Activated naive CD4-positive, alpha-beta T cell treated with anti-CD3 and anti-CD28 coated beads for 36 hours (primary cell): ENCODE measurements around the gene PLEKHG4B. TPM values are rescaled to one million over a fixed set of nuclear protein-coding genes. Genes with fewer than 3 reads are reported as not detected.
"Not testable (repeated sequence)": the region's sequence is repeated elsewhere in the genome, so short reads cannot be mapped to it uniquely, and the experiment has no call there.

Experiments used
- CTCF ChIA-PET: fragments of 350-600 bp; sonication (Branson Sonifier 250); formaldehyde crosslinking; loops from one replicate; lab custom pipeline; 2021; ENCODE audit warnings: antibody characterized with exemption; lab: Charles Lee
- DNase-seq: peaks from one replicate; pipeline ENCODE4 v3.0.0-alpha.2; 2020
- H3K27ac Mint-ChIP-seq: one replicate; pipeline ENCODE4 v1.8.0; 2021; ENCODE audit warnings: mild to moderate bottlenecking, mixed read lengths
- H3K27me3 Mint-ChIP-seq: one replicate; pipeline ENCODE4 v1.8.0; 2021; ENCODE audit warnings: low read depth, mixed read lengths
- H3K36me3 Mint-ChIP-seq: one replicate; pipeline ENCODE4 v1.8.0; 2021; ENCODE audit warnings: low read depth, mixed read lengths
- H3K4me1 Mint-ChIP-seq: one replicate; pipeline ENCODE4 v1.8.0; 2021; ENCODE audit warnings: low read depth, mixed read lengths
- H3K4me3 Mint-ChIP-seq: one replicate; pipeline ENCODE4 v1.8.0; 2021; ENCODE audit warnings: mild to moderate bottlenecking, moderate library complexity, mixed read lengths
- H3K9me3 Mint-ChIP-seq: one replicate; pipeline ENCODE4 v1.8.0; 2021; ENCODE audit warnings: mixed read lengths
- intact Hi-C: fragments of 100-400 bp; cut with micrococcal nuclease; formaldehyde crosslinking; loops from one replicate; pipeline ENCODE4 v1.15.1; 2023
- total RNA-seq, 2 experiments: library from RNA; stranded (reverse); gene quantifications; one replicate each; pipeline ENCODE4 v1.2.3, GENCODE V29; 2021

PLEKHG4B gene
- total RNA-seq, 2 experiments from 2014 or later, result not detected

GRCh38 chr5:197031-197430, 105.1 kb downstream of the PLEKHG4B start:
- H3K27me3 Mint-ChIP-seq, H3K27ac Mint-ChIP-seq, DNase-seq, intact Hi-C loops, H3K9me3 Mint-ChIP-seq, CTCF ChIA-PET, H3K4me1 Mint-ChIP-seq, H3K36me3 Mint-ChIP-seq, H3K4me3 Mint-ChIP-seq: not testable (repeated sequence)

GRCh38 chr5:197892-198489, 106.0 kb downstream of the PLEKHG4B start:
- no peaks in the 10 kb centered on the region for H3K27me3 Mint-ChIP-seq
- DNase-seq, result no peak
- no peaks in the 10 kb centered on the region for H3K4me1 Mint-ChIP-seq
- no peaks in the 10 kb centered on the region for H3K9me3 Mint-ChIP-seq
- intact Hi-C loops, result no loop called here
- H3K36me3 Mint-ChIP-seq, result peaks cover 2% of the 10 kb centered on the region
- CTCF ChIA-PET, result no interaction called here
- H3K27ac Mint-ChIP-seq, result no peak overlapping the region
- no peak overlapping the region for H3K4me3 Mint-ChIP-seq

GRCh38 chr5:198516-199196, 106.7 kb downstream of the PLEKHG4B start:
- no peaks in the 10 kb centered on the region for H3K9me3 Mint-ChIP-seq
- no peak overlapping the region for H3K4me3 Mint-ChIP-seq

GRCh38 chr5:199197-199949, 107.4 kb downstream of the PLEKHG4B start:
- H3K4me1 Mint-ChIP-seq, result no peaks in the 10 kb centered on the region
- no peak overlapping the region for H3K27ac Mint-ChIP-seq
- H3K9me3 Mint-ChIP-seq, result no peaks in the 10 kb centered on the region
- no peak overlapping the region for H3K4me3 Mint-ChIP-seq
- intact Hi-C loops, result no loop called here
- peaks cover 6% of the 10 kb centered on the region for H3K36me3 Mint-ChIP-seq
- H3K27me3 Mint-ChIP-seq, result no peaks in the 10 kb centered on the region
- no peak for DNase-seq
- CTCF ChIA-PET, result no interaction called here

More at GRCh38 chr5:198516-199196, 106.7 kb downstream of the PLEKHG4B start:
- CTCF ChIA-PET, result no interaction called here
- intact Hi-C loops, result no loop called here
- Mint-ChIP-seq H3K36me3 (peaks cover 3% of the 10 kb centered on the region), H3K27ac (no peak overlapping the region), H3K4me1 (no peaks in the 10 kb centered on the region), H3K27me3 (no peaks in the 10 kb centered on the region)
- DNase-seq, result no peak

GRCh38 chr5:199950-200645, 108.1 kb downstream of the PLEKHG4B start:
- Mint-ChIP-seq H3K9me3 (no peaks in the 10 kb centered on the region), H3K36me3 (peaks cover 13% of the 10 kb centered on the region), H3K27me3 (no peaks in the 10 kb centered on the region), H3K4me1 (no peaks in the 10 kb centered on the region), H3K27ac (no peak overlapping the region), H3K4me3 (no peak overlapping the region)
- no peak for DNase-seq
- CTCF ChIA-PET, result interaction anchor here (1.2 kb wide), 1 partner anchor 18 kb away, joined by 4 read pairs; the partner anchor contains the start of gene SDHA
- intact Hi-C loops, result no loop called here

- no peak overlapping the region for H3K27ac Mint-ChIP-seq
- no peaks in the 10 kb centered on the region for H3K4me1 Mint-ChIP-seq
- H3K9me3 Mint-ChIP-seq, result no peaks in the 10 kb centered on the region
- DNase-seq, result no peak
- CTCF ChIA-PET, result interaction anchor here (1.2 kb wide), 1 partner anchor 17 kb away, joined by 4 read pairs; the partner anchor contains the start of gene SDHA
- H3K27me3 Mint-ChIP-seq, result no peaks in the 10 kb centered on the region
- peaks cover 21% of the 10 kb centered on the region for H3K36me3 Mint-ChIP-seq
- intact Hi-C loops, result no loop called here
- no peak overlapping the region for H3K4me3 Mint-ChIP-seq
Observed at GRCh38 chr5:200985-201384, 109.0 kb downstream of the PLEKHG4B start.

- intact Hi-C loops, result no loop called here
- Mint-ChIP-seq H3K9me3 (no peaks in the 10 kb centered on the region), H3K27ac (no peak overlapping the region), H3K36me3 (peaks cover 21% of the 10 kb centered on the region), H3K4me3 (no peak overlapping the region), H3K4me1 (no peaks in the 10 kb centered on the region), H3K27me3 (no peaks in the 10 kb centered on the region)
- CTCF ChIA-PET, result interaction anchor here (1.2 kb wide), 1 partner anchor 17 kb away, joined by 4 read pairs; the partner anchor contains the start of gene SDHA
- no peak for DNase-seq
Observed at GRCh38 chr5:201672-202071, 109.7 kb downstream of the PLEKHG4B start.

- Mint-ChIP-seq H3K27me3 (no peaks in the 10 kb centered on the region), H3K27ac (no peak overlapping the region), H3K4me3 (no peak overlapping the region), H3K9me3 (no peaks in the 10 kb centered on the region), H3K4me1 (peaks cover 2% of the 10 kb centered on the region), H3K36me3 (peaks cover 26% of the 10 kb centered on the region)
- CTCF ChIA-PET, result interaction anchor here (1.8 kb wide), 1 partner anchor 15 kb away, joined by 4 read pairs; no protein-coding TSS in a partner anchor
- no peak for DNase-seq
- intact Hi-C loops, result no loop called here
Observed at GRCh38 chr5:203246-203930, 111.4 kb downstream of the PLEKHG4B start.

- Mint-ChIP-seq H3K27ac (no peak overlapping the region), H3K9me3 (no peaks in the 10 kb centered on the region), H3K4me3 (no peak overlapping the region), H3K36me3 (peaks cover 26% of the 10 kb centered on the region), H3K4me1 (peaks cover 5% of the 10 kb centered on the region), H3K27me3 (no peaks in the 10 kb centered on the region)
- CTCF ChIA-PET, result interaction anchor here (1.8 kb wide), 1 partner anchor 16 kb away, joined by 4 read pairs; no protein-coding TSS in a partner anchor
- DNase-seq, result no peak
- intact Hi-C loops, result no loop called here
Observed at GRCh38 chr5:204001-204400, 112.0 kb downstream of the PLEKHG4B start.

GRCh38 chr5:204462-204861, 112.5 kb downstream of the PLEKHG4B start:
- Mint-ChIP-seq H3K4me3 (no peak overlapping the region), H3K27me3 (no peaks in the 10 kb centered on the region), H3K27ac (no peak overlapping the region)

GRCh38 chr5:204966-205670, 113.2 kb downstream of the PLEKHG4B start:
- Mint-ChIP-seq H3K27ac (no peak overlapping the region), H3K36me3 (peaks cover 26% of the 10 kb centered on the region), H3K4me3 (no peak overlapping the region), H3K27me3 (no peaks in the 10 kb centered on the region), H3K9me3 (no peaks in the 10 kb centered on the region), H3K4me1 (peaks cover 11% of the 10 kb centered on the region)
- intact Hi-C loops, result no loop called here
- CTCF ChIA-PET, result no interaction called here
- no peak for DNase-seq

More at GRCh38 chr5:204462-204861, 112.5 kb downstream of the PLEKHG4B start:
- no peak for DNase-seq
- intact Hi-C loops, result no loop called here
- peaks cover 5% of the 10 kb centered on the region for H3K4me1 Mint-ChIP-seq
- CTCF ChIA-PET, result interaction anchor here (1.8 kb wide), 1 partner anchor 16 kb away, joined by 4 read pairs; no protein-coding TSS in a partner anchor
- H3K36me3 Mint-ChIP-seq, result peaks cover 26% of the 10 kb centered on the region
- no peaks in the 10 kb centered on the region for H3K9me3 Mint-ChIP-seq
